GM23338 (cell line): ENCODE data around the gene DDX19B. TPM values are rescaled to one million over a fixed set of nuclear protein-coding genes. Genes with fewer than 3 reads are reported as not detected.

ENCODE experiments used
- ATAC-seq: fragments of 200-7000 bp; cut with Tn5 transposase; 3 replicates; pipeline ENCODE4 v1.9.1; 2020
- DNase-seq: peaks from one replicate; pipeline ENCODE4 v3.0.0-alpha.2; 2015; ENCODE audit warnings: low spot score
- H2AFZ ChIP-seq: fragments of 200-600 bp; sonication (generic); 2 replicates; pipeline ENCODE4 v1.8.0; 2016; ENCODE audit warnings: antibody characterized with exemption, mild to moderate bottlenecking, moderate library complexity
- H3F3A ChIP-seq: fragments of 200-600 bp; sonication (generic); replicated peaks from 2 replicates; pipeline ENCODE4 v1.8.0; 2017; ENCODE audit warnings: antibody characterized with exemption, mixed run types, low read depth
- H3K27ac ChIP-seq: fragments of 200-600 bp; sonication (generic); 2 replicates; pipeline ENCODE4 v1.6.1; 2016; ENCODE audit warnings: low read depth
- H3K27me3 ChIP-seq: fragments of 200-600 bp; sonication (generic); 2 replicates; pipeline ENCODE4 v1.8.0; 2016; ENCODE audit warnings: mild to moderate bottlenecking, mixed run types, moderate library complexity; ENCODE audit not compliant: insufficient read depth
- H3K36me3 ChIP-seq: fragments of 200-600 bp; sonication (generic); 2 replicates; pipeline ENCODE4 v1.8.0; 2016; ENCODE audit warnings: mild to moderate bottlenecking; ENCODE audit not compliant: insufficient read depth
- H3K4me1 ChIP-seq: fragments of 200-600 bp; sonication (generic); 2 replicates; pipeline ENCODE4 v1.8.0; 2016; ENCODE audit warnings: mild to moderate bottlenecking, moderate library complexity; ENCODE audit not compliant: insufficient read depth
- H3K4me2 ChIP-seq: fragments of 200-600 bp; sonication (generic); 2 replicates; pipeline ENCODE4 v1.7.1; 2017; ENCODE audit warnings: mixed run types
- H3K4me3 ChIP-seq: fragments of 200-600 bp; sonication (generic); 2 replicates; pipeline ENCODE4 v1.6.1; 2016; ENCODE audit warnings: mixed run types
- H3K79me2 ChIP-seq: fragments of 200-600 bp; sonication (generic); replicated peaks from 2 replicates; pipeline ENCODE4 v1.8.0; 2017; ENCODE audit warnings: mild to moderate bottlenecking; ENCODE audit not compliant: insufficient read depth
- H3K9me2 ChIP-seq: fragments of 200-600 bp; sonication (generic); 2 replicates; pipeline ENCODE4 v1.8.0; 2017; ENCODE audit not compliant: insufficient read depth
- H4K20me1 ChIP-seq: fragments of 200-600 bp; sonication (generic); replicated peaks from 2 replicates; pipeline ENCODE4 v1.8.0; 2017; ENCODE audit warnings: mild to moderate bottlenecking; ENCODE audit not compliant: insufficient read depth
- H3K27ac Mint-ChIP-seq: 2 replicates; pipeline ENCODE4 v1.8.0; 2020; ENCODE audit warnings: inconsistent platforms, mild to moderate bottlenecking, moderate library complexity, mixed read lengths
- H3K27me3 Mint-ChIP-seq: 3 replicates; pipeline ENCODE4 v1.8.0; 2022; ENCODE audit warnings: low read depth, mild to moderate bottlenecking, moderate library complexity, mixed read lengths, inconsistent platforms; ENCODE audit not compliant: insufficient read depth, poor library complexity
- H3K36me3 Mint-ChIP-seq: 3 replicates; pipeline ENCODE4 v1.8.0; 2021; ENCODE audit warnings: low read depth, mild to moderate bottlenecking, inconsistent platforms, moderate library complexity, mixed read lengths
- H3K4me1 Mint-ChIP-seq: 3 replicates; pipeline ENCODE4 v1.8.0; 2020; ENCODE audit warnings: mild to moderate bottlenecking, inconsistent platforms, mixed read lengths
- H3K4me3 Mint-ChIP-seq: 3 replicates; pipeline ENCODE4 v1.8.0; 2021; ENCODE audit warnings: moderate library complexity, mild to moderate bottlenecking, inconsistent platforms, mixed read lengths
- H3K9me3 Mint-ChIP-seq: 3 replicates; pipeline ENCODE4 v1.8.0; 2020; ENCODE audit warnings: moderate library complexity, mild to moderate bottlenecking, inconsistent platforms, mixed read lengths
- CREB1 ChIP-seq: fragments of 250-450 bp; sonication (Bioruptor Pico); IDR thresholded peaks from 2 replicates; pipeline ENCODE4 v1.5.0; 2020; ENCODE audit warnings: low read depth, mild to moderate bottlenecking, moderate library complexity
- CTCF ChIP-seq, 2 experiments: fragments of 200-600 bp in 1 of 2; sonication (generic) in 1 of 2; conservative IDR thresholded peaks; 2 replicates each; pipeline versions ENCODE4 v1.5.1 to v1.6.1; 2016 to 2017; ENCODE audit warnings: antibody characterized with exemption in 2 of 2, low read depth in 2 of 2, mild to moderate bottlenecking in 2 of 2, moderate library complexity in 1 of 2
- ETS1 ChIP-seq: IDR thresholded peaks from 2 replicates; pipeline ENCODE4 v1.6.1; 2016; ENCODE audit warnings: antibody characterized with exemption
- EZH2 ChIP-seq: fragments of 200-600 bp; sonication (generic); IDR thresholded peaks from one replicate; pipeline ENCODE4 v1.8.0; 2017; ENCODE audit warnings: antibody characterized with exemption, mild to moderate bottlenecking, low read depth; ENCODE audit not compliant: unreplicated experiment
- EZH2phosphoT487 ChIP-seq: fragments of 200-600 bp; sonication (generic); IDR thresholded peaks from one replicate; pipeline ENCODE4 v1.8.1; 2018; ENCODE audit warnings: antibody characterized with exemption; ENCODE audit not compliant: unreplicated experiment
- JUNB ChIP-seq: IDR thresholded peaks from one replicate; pipeline ENCODE4 v1.6.1; 2016; ENCODE audit warnings: antibody characterized with exemption; ENCODE audit not compliant: unreplicated experiment
- NANOG ChIP-seq: IDR thresholded peaks from 2 replicates; pipeline ENCODE4 v1.6.1; 2016; ENCODE audit warnings: antibody characterized with exemption, borderline replicate concordance
- POLR2AphosphoS5 ChIP-seq: IDR thresholded peaks from 2 replicates; pipeline ENCODE4 v1.6.1; 2016; ENCODE audit warnings: antibody characterized with exemption, low read depth
- REST ChIP-seq: IDR thresholded peaks from one replicate; pipeline ENCODE4 v1.6.1; 2018; ENCODE audit warnings: antibody characterized with exemption; ENCODE audit not compliant: unreplicated experiment
- STAT1 ChIP-seq: IDR thresholded peaks from one replicate; pipeline ENCODE4 v1.6.1; 2016; ENCODE audit warnings: antibody characterized with exemption; ENCODE audit not compliant: unreplicated experiment
- ZNF114 ChIP-seq: fragments of 250-450 bp; sonication (Bioruptor Pico); IDR thresholded peaks from 2 replicates; pipeline ENCODE4 v1.5.0; 2020; ENCODE audit warnings: mild to moderate bottlenecking, moderate library complexity
- ZNF331 ChIP-seq: fragments of 250-450 bp; sonication (Bioruptor Pico); IDR thresholded peaks from 2 replicates; pipeline ENCODE4 v1.5.0; 2020; ENCODE audit warnings: low read depth, mild to moderate bottlenecking, moderate library complexity
- ZNF462 ChIP-seq: fragments of 250-450 bp; sonication (Bioruptor Pico); IDR thresholded peaks from 2 replicates; pipeline ENCODE4 v1.5.0; 2020; ENCODE audit warnings: mild to moderate bottlenecking, moderate library complexity
- polyA plus RNA-seq: library from polyadenylated mRNA; unstranded; fragments of >200 nt; fragmentation: Nextera tagmentation; extraction: Ambion mirVana; gene quantifications from 2 replicates; pipeline ENCODE4 v1.2.1, GENCODE V29; 2016
- total RNA-seq: library from RNA; depleted of rRNA; stranded (reverse); fragments of >200 nt; shearing (Covaris generic); gene quantifications from 2 replicates; pipeline ENCODE4 v1.2.3, GENCODE V29; 2014

DDX19B gene
- total and polyA plus RNA-seq, 2 experiments from 2014 or later: 42.2 to 45.8 TPM

- Mint-ChIP-seq H3K27ac (no peak overlapping the region), H3K4me1 (peaks cover 10% of the 10 kb centered on the region; the same call in 1 of the 3 replicates), H3K36me3 (peaks cover 85% of the 10 kb centered on the region), H3K9me3 (no peaks in the 10 kb centered on the region), H3K27me3 (peaks cover 18% of the 10 kb centered on the region), H3K4me3 (no peak overlapping the region)
- TF ChIP-seq EZH2 (no peak), STAT1 (no peak), ZNF462 (no peak), ZNF331 (CRISPR knock-in tag) (no peak), CTCF (conservative IDR thresholded peaks at IDR 0.05; ENCODE audit: low read depth in 2 of 2) (no peak), NANOG (no peak), ETS1 (no peak), EZH2phosphoT487 (no peak), REST (no peak), ZNF114 (CRISPR knock-in tag) (no peak), JUNB (no peak), CREB1 (CRISPR knock-in tag) (no peak), POLR2AphosphoS5 (no peak)
- Histone ChIP-seq H3K4me3 (no peak overlapping the region), H3K4me1 (0 out of 2 replicates have a peak, but pooled peaks cover 2% of the 10 kb centered on the region), H2AFZ (no peak overlapping the region), H3K36me3 (peaks cover 79% of the 10 kb centered on the region), H3K27me3 (no peaks in the 10 kb centered on the region), H4K20me1 (peaks cover 48% of the 10 kb centered on the region), H3F3A (peaks cover 79% of the 10 kb centered on the region), H3K4me2 (no peak overlapping the region), H3K9me2 (no peaks in the 10 kb centered on the region), H3K27ac (no peak overlapping the region; the same call in 1 of the 2 replicates), H3K79me2 (peaks cover under 1% of the 10 kb centered on the region; the same call in 1 of the 2 replicates)
- ATAC-seq (no peak), DNase-seq (no peak)
These were observed 43.4 kb upstream of the DDX19B start for GRCh38 chr16:70255574-70255973.
